Tibial nerve (tissue), 4 donors: Measurements from ENCODE around the gene PREB. TPM values are rescaled to one million over a fixed set of nuclear protein-coding genes. Genes with fewer than 3 reads are reported as not detected.

Experiments
- DNase-seq, 2 donors: peaks; one replicate each; pipeline ENCODE4 v3.0.0-alpha.2; 2019; ENCODE audit warnings: low spot score in 2 of 2
- H3K27ac ChIP-seq, 4 donors: fragments of 200-600 bp; sonication (generic) in 3 of 4; one replicate each; pipeline ENCODE4 v1.5.1; 2017 to 2019; ENCODE audit warnings: mild to moderate bottlenecking in 1 of 4
- H3K27me3 ChIP-seq, 2 donors: fragments of 200-600 bp; sonication (generic) in 1 of 2; one replicate each; pipeline versions ENCODE4 v1.5.1 to v1.6.0; 2017 to 2019
- H3K36me3 ChIP-seq, 3 donors: fragments of 200-600 bp; sonication (generic); one replicate each; pipeline ENCODE4 v1.5.1; 2018 to 2019
- H3K4me1 ChIP-seq, 4 donors: fragments of 200-600 bp; sonication (generic) in 3 of 4; one replicate each; pipeline ENCODE4 v1.5.1; 2017 to 2019
- H3K4me3 ChIP-seq, 4 donors: fragments of 200-600 bp; sonication (generic) in 3 of 4; one replicate each; pipeline ENCODE4 v1.5.1; 2017 to 2019; ENCODE audit warnings: mild to moderate bottlenecking in 1 of 4, moderate library complexity in 1 of 4
- H3K9me3 ChIP-seq, 4 donors: fragments of 200-600 bp; sonication (generic) in 3 of 4; one replicate each; pipeline ENCODE4 v1.5.1; 2017 to 2019
- CTCF ChIP-seq, 5 experiments: fragments of 200-600 bp in 3 of 5; fragments of 450-650 bp in 2 of 5; sonication (generic) in 3 of 5; IDR thresholded peaks; one replicate each; pipeline ENCODE4 v1.5.1; 2016 to 2019; ENCODE audit warnings: antibody characterized with exemption in 5 of 5, mild to moderate bottlenecking in 3 of 5, moderate library complexity in 2 of 5
- EP300 ChIP-seq, 2 donors: sonication (generic); formaldehyde crosslinking; IDR thresholded peaks; one replicate each; pipeline ENCODE4 v1.6.1; 2017; ENCODE audit warnings: antibody characterized with exemption in 2 of 2, mild to moderate bottlenecking in 1 of 2
- POLR2A ChIP-seq, 2 donors: fragments of 450-650 bp; IDR thresholded peaks; one replicate each; pipeline ENCODE4 v1.6.1; 2017; ENCODE audit warnings: antibody characterized with exemption in 2 of 2, mild to moderate bottlenecking in 2 of 2, moderate library complexity in 2 of 2
- WGBS, 2 donors: methylation state at CpG; one replicate each; pipeline ENCODE4 v1.1.5; 2018; 5-methylcytosine and 5-hydroxymethylcytosine counted together
- total RNA-seq, 4 donors: library from RNA; depleted of rRNA; stranded (reverse); fragments of >200 nt; gene quantifications; one replicate each; pipeline ENCODE4 v1.1.0, GENCODE V29; 2016

PREB gene
- total RNA-seq, 4 donors from 2014 or later, result 54.4 to 114 (median 80.1) TPM

- no peaks in the 10 kb centered on the region for H3K27me3 ChIP-seq
- H3K4me1 ChIP-seq, result peaks cover 0 to 10% (median 7%) of the 10 kb centered on the region in 4 donors
- WGBS, 2 donors, result 71 to 77% methylated on average over 7 of the region's 7 CpGs
- no peaks in the 10 kb centered on the region for H3K9me3 ChIP-seq
- H3K4me3 ChIP-seq, result no peak overlapping the region
- no peak for DNase-seq
- H3K27ac ChIP-seq, result no peak overlapping the region
- TF ChIP-seq EP300 (IDR thresholded peaks at IDR 0.05) (no peak), CTCF (IDR thresholded peaks at IDR 0.05) (no peak), POLR2A (IDR thresholded peaks at IDR 0.05) (no peak)
- H3K36me3 ChIP-seq, result no peaks in the 10 kb centered on the region
Measured at GRCh38 chr2:27138111-27138510, 3.7 kb upstream of the PREB start.

- 89% methylated on average over 14 to 18 of the region's 21 CpGs for WGBS, 2 donors
- no peaks in the 10 kb centered on the region for H3K9me3 ChIP-seq
- H3K4me1 ChIP-seq, result peaks cover 0 to 15% (median 11%) of the 10 kb centered on the region in 4 donors
- TF ChIP-seq POLR2A (IDR thresholded peaks at IDR 0.05) (no peak), EP300 (IDR thresholded peaks at IDR 0.05) (no peak), CTCF (IDR thresholded peaks at IDR 0.05) (no peak)
- H3K27me3 ChIP-seq, result no peaks in the 10 kb centered on the region
- no peak overlapping the region for H3K4me3 ChIP-seq
- H3K27ac ChIP-seq, result no peak overlapping the region
- DNase-seq, result no peak
- peaks cover 0 to 4% (median 0%) of the 10 kb centered on the region in 3 donors for H3K36me3 ChIP-seq
Measured at GRCh38 chr2:27137322-27137935, 3.0 kb upstream of the PREB start.

- 85 to 87% methylated on average over 7 of the region's 7 CpGs for WGBS, 2 donors
- Histone ChIP-seq H3K27me3 (no peaks in the 10 kb centered on the region), H3K27ac (no peak overlapping the region), H3K4me3 (no peak overlapping the region), H3K4me1 (peaks cover 0 to 20% (median 12%) of the 10 kb centered on the region in 4 donors), H3K9me3 (no peaks in the 10 kb centered on the region), H3K36me3 (peaks cover 0 to 10% (median 0%) of the 10 kb centered on the region in 3 donors)
- TF ChIP-seq EP300 (IDR thresholded peaks at IDR 0.05) (no peak), CTCF (IDR thresholded peaks at IDR 0.05) (no peak), POLR2A (IDR thresholded peaks at IDR 0.05) (no peak)
- no peak for DNase-seq
Measured at GRCh38 chr2:27136751-27137150, 2.3 kb upstream of the PREB start.

- H3K27ac ChIP-seq, result no peak overlapping the region
- H3K9me3 ChIP-seq, result no peaks in the 10 kb centered on the region
- no peak overlapping the region for H3K4me3 ChIP-seq
- no peak for DNase-seq
- H3K27me3 ChIP-seq, result no peaks in the 10 kb centered on the region
- TF ChIP-seq CTCF (IDR thresholded peaks at IDR 0.05) (no peak), EP300 (IDR thresholded peaks at IDR 0.05) (no peak), POLR2A (IDR thresholded peaks at IDR 0.05) (no peak)
- 87 to 90% methylated on average over 12 of the region's 12 CpGs for WGBS, 2 donors
- H3K36me3 ChIP-seq, result peaks cover 0 to 23% (median 9%) of the 10 kb centered on the region in 3 donors
- peaks cover 0 to 20% (median 12%) of the 10 kb centered on the region in 4 donors for H3K4me1 ChIP-seq
Measured at GRCh38 chr2:27135478-27135955, 1.1 kb upstream of the PREB start.

- Histone ChIP-seq H3K27ac (peak overlapping the region in 3 of 4 donors; percentile 7 to 96 (median 86)), H3K36me3 (peaks cover 0 to 29% (median 9%) of the 10 kb centered on the region in 3 donors), H3K27me3 (no peaks in the 10 kb centered on the region), H3K4me1 (peaks cover 0 to 20% (median 12%) of the 10 kb centered on the region in 4 donors), H3K9me3 (no peaks in the 10 kb centered on the region), H3K4me3 (peak overlapping the region in 3 of 4 donors; percentile 70 to 100 (median 90))
- WGBS, 2 donors, result 56 to 60% methylated on average over 30 to 33 of the region's 33 CpGs
- DNase-seq, result no peak
- no peak for TF ChIP-seq CTCF (IDR thresholded peaks at IDR 0.05)
- TF ChIP-seq EP300 (IDR thresholded peaks at IDR 0.05), result no peak
- TF ChIP-seq POLR2A (IDR thresholded peaks at IDR 0.05), result peak in 1 of 2 donors; percentile 3
Measured at GRCh38 chr2:27134781-27135477, 493 bp upstream of the PREB start.
